ENCODE measurements around the gene REPS2. TPM values are rescaled to one million over a fixed set of nuclear protein-coding genes. Genes with fewer than 3 reads are reported as not detected.
A peak's percentile ranks its signal among the peaks of the same experiment; 100 is the strongest.

The REPS2 gene
- total and polyA plus RNA-seq, 8 donors, result 12.6 to 19.5 (median 15.1) TPM

DNA sequence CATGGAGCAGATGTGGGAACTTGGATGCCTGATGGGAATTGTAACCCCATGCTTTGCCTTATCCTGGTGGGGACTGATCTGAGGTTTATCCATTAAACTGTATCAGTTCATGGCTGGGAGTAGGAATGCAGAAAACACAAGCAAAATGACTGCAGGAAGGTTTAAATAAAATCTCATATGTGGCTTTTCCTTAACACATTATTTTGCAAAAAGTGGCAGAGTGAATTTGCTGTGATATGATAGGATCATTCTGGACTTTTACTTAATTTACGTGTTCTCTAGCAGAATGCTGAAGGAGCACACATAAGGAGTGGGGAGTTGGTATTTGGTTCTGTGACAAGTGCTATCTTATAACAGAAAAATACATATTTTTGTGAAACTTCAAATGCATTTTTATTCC, 34.8 kb downstream of the REPS2 start:
- intact Hi-C loops (cut with DNase I), result no loop called here
- no peak for ATAC-seq
- H3K4me1 ChIP-seq, result no peaks in the 10 kb centered on the region
- H3K9me3 ChIP-seq, result no peaks in the 10 kb centered on the region
- DNase-seq, result peak in 2 of 4 donors; percentile 70 to 71
- TF ChIP-seq, protein P1, sequence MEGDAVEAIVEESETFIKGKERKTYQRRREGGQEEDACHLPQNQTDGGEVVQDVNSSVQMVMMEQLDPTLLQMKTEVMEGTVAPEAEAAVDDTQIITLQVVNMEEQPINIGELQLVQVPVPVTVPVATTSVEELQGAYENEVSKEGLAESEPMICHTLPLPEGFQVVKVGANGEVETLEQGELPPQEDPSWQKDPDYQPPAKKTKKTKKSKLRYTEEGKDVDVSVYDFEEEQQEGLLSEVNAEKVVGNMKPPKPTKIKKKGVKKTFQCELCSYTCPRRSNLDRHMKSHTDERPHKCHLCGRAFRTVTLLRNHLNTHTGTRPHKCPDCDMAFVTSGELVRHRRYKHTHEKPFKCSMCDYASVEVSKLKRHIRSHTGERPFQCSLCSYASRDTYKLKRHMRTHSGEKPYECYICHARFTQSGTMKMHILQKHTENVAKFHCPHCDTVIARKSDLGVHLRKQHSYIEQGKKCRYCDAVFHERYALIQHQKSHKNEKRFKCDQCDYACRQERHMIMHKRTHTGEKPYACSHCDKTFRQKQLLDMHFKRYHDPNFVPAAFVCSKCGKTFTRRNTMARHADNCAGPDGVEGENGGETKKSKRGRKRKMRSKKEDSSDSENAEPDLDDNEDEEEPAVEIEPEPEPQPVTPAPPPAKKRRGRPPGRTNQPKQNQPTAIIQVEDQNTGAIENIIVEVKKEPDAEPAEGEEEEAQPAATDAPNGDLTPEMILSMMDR (IDR thresholded peaks at IDR 0.05), result no peak
- H3K4me3 ChIP-seq, result no peak overlapping the region
- no peak overlapping the region for H3K27ac ChIP-seq
- H3K36me3 ChIP-seq, result no peaks in the 10 kb centered on the region
- peaks cover 0 to 12% of the 10 kb centered on the region in 2 donors for H3K27me3 ChIP-seq

DNA sequence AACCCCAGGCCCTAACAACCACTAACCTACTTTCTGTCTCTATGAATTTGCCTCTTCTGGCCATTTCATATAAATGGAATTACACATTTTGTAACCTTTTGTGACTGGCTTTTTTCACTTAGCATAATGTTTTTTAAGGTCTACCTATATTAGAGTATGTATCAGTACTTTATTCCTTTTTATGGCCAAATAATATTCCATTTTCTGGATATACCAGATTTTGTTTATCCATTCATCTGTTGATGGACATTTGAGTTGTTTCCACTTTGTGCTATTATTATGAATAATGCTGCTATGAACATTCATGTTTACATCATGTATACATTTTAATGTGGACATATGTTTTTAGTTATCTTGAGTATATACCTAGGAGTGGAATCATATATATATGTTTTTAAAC, 35.5 kb downstream of the REPS2 start:
- DNase-seq (no peak), ATAC-seq (no peak)
- Histone ChIP-seq H3K27ac (no peak overlapping the region), H3K36me3 (no peaks in the 10 kb centered on the region), H3K27me3 (peaks cover 0 to 12% of the 10 kb centered on the region in 2 donors), H3K4me1 (no peaks in the 10 kb centered on the region), H3K9me3 (no peaks in the 10 kb centered on the region), H3K4me3 (no peak overlapping the region)
- intact Hi-C loops (cut with DNase I), result no loop called here
- TF ChIP-seq, protein P1 (IDR thresholded peaks at IDR 0.05), result no peak

DNA sequence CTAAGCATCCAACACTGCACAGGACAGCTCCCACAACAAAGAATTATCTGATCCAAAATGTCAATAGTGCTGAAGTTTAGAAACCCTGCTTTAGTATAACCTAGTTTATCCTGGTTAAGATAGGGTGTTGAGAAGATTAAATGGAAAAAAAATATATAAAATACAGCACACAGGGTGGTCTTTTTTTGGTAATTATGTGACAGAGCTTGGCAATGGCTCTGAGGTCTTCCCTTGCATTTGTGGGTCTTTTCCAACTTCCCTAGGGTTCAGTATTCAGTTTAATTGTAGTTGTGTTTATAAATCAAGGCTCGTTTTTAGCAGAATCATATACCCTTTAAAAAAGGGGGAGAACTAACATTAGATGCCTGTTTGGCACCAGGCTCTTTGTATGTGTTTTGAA, 36.6 kb downstream of the REPS2 start:
- Histone ChIP-seq H3K4me1 (no peaks in the 10 kb centered on the region), H3K9me3 (no peaks in the 10 kb centered on the region), H3K27me3 (peaks cover 0 to 12% of the 10 kb centered on the region in 2 donors), H3K36me3 (no peaks in the 10 kb centered on the region), H3K4me3 (no peak overlapping the region), H3K27ac (no peak overlapping the region)
- ATAC-seq (no peak), DNase-seq (no peak)
- intact Hi-C loops (cut with DNase I), result no loop called here
- TF ChIP-seq, protein P1 (IDR thresholded peaks at IDR 0.05), result no peak

DNA sequence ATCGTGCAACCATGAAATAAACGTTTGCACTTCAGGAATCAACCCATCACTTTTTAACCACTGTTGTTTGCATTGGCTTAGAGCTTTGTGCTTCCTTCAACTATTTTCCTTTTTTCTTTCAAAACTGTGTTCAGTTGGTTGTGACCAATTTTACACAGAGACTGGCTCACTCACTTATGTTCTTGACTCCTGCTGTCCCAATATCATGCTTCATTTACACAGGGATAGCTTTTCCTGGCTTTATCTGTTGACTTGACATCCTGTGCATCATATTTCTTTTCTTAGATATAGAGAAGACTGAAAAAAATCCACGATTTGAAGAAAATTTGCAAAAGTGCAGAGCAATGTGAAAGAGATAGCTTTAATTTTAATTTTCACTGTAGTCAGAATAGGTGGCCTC, 38.8 kb downstream of the REPS2 start:
- Histone ChIP-seq H3K27ac (no peak overlapping the region), H3K27me3 (peaks cover 0 to 12% of the 10 kb centered on the region in 2 donors), H3K9me3 (no peaks in the 10 kb centered on the region), H3K36me3 (no peaks in the 10 kb centered on the region), H3K4me1 (no peaks in the 10 kb centered on the region), H3K4me3 (no peak overlapping the region)
- intact Hi-C loops (cut with DNase I), result no loop called here
- DNase-seq (no peak), ATAC-seq (no peak)
- TF ChIP-seq, protein P1 (IDR thresholded peaks at IDR 0.05), result no peak

DNA sequence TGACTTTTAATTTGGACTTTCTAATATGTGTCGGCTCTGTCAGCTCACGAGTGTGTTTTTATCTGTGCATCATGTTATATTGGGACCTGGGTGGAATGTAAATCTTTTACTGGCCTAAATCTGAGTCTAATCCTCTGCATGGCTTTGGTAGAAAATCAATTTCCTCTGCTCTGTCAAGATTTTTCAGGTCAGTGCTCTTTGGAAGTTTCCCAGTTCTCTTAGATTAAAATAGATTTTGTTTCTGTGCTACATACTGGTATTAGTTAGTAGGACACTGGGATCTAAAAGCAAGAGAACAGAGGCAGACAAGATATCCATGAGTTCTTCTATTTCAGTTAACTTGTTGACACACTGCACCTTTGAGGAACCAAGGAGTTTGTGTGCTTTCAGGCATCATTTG, 39.7 kb downstream of the REPS2 start:
- no peak overlapping the region for H3K4me3 ChIP-seq
- intact Hi-C loops (cut with DNase I), result no loop called here
- DNase-seq (no peak), ATAC-seq (no peak)
- no peaks in the 10 kb centered on the region for H3K4me1 ChIP-seq
- H3K9me3 ChIP-seq, result no peaks in the 10 kb centered on the region
- H3K36me3 ChIP-seq, result no peaks in the 10 kb centered on the region
- H3K27me3 ChIP-seq, result peaks cover 0 to 6% of the 10 kb centered on the region in 2 donors
- H3K27ac ChIP-seq, result no peak overlapping the region
- TF ChIP-seq, protein P1 (IDR thresholded peaks at IDR 0.05), result no peak
